T-helper 2 cell (primary cell): ENCODE results near the gene ITIH2.
A peak's percentile ranks its signal among the peaks of the same experiment; 100 is the strongest.
"Not testable (repeated sequence)": the region's sequence is repeated elsewhere in the genome, so short reads cannot be mapped to it uniquely, and the experiment has no call there.

ENCODE experiments used
- DNase-seq, 5 experiments: peaks; one replicate each; pipeline versions ENCODE4 v3.0.0 to v3.0.0-alpha.2; 2012 to 2022

Gene ITIH2

GRCh38 chr10:7748637-7749036 is 45.5 kb downstream of the ITIH2 start:
- not testable (repeated sequence) for DNase-seq

DNA sequence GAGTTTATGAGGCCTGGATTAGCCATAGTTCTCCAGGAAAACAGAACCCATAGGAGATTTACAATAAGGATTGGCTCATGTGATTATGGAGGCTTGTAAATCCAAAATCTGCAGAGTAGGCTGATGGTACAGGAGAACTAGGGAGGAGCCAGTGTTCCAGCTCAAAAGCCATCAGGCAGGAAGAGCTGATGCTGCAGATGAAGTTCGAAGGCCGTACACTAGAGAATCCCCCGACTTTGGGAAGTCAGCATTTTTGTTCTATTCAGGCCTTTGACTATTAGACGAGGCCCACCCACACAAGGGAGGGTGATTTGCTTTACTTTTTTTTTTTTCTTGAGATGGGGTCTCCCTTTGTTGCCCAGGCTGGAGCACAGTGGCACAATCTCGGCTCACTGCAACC is 47.1 kb downstream of the ITIH2 start:
- no peak for DNase-seq

GRCh38 chr10:7752251-7752650 is 49.1 kb downstream of the ITIH2 start:
- DNase-seq: no peak

GRCh38 chr10:7755103-7755502 is 52.0 kb downstream of the ITIH2 start:
- no peak for DNase-seq

- peak in 1 of 5 experiments; percentile 46 for DNase-seq
These were observed 53.4 kb downstream of the ITIH2 start for GRCh38 chr10:7756360-7756992.

DNA sequence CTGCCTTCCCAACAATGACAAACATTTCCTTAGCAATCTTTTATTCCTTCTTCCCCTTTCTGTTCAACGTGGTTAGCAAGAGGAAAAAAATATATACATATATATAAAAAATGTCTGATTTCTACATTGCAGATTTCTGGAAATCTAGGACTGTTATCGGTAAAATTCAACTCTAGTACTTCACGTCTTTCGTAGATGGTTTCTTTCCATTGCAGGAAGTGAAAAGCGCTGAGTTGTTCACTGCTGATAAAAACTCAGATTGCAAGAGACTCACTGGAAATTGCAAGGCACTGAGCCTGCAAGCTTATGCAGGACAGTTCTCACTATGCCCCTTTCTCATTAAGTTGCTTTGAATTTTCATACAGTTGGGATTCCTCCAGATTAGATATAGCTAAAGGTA is 60.8 kb downstream of the ITIH2 start:
- DNase-seq: peak in 1 of 5 experiments; percentile 9

DNA sequence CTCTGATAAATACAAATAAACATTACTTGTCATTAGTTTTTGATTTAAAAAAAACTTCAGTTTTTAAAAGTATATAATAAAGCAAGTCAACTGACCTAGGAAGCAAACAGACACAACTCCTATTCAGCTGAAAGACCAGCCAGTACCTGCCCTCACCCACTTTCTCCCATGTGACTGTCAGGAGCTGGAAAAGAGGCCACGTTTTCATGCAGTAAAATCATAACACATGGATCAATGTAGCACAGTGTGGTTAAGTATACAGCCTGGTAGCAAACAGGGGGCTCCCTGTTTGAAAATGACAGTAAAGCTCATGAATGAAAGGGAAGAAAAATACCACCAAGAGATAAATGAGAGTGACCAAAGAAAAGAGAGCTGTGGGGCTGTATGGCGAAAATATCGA is 63.1 kb downstream of the ITIH2 start:
- no peak for DNase-seq

DNA sequence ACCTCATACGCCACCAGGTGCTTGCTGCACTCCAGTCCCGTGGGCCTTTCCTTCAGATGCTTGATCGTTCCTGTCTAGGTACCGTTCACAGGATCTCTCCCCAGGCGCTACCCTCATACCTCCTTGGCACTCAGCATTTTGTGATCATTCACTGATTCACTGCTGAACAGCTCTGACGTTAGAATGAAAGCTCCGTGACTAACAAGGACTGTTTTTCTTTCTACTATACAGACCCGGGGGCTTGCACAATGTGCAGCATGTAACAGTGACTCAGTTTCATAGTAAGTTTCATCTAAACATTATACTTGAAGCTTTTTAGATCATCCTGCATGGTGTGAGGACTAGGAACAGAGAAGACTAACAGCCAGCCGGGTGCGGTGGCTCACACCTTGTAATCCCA is 64.1 kb downstream of the ITIH2 start:
- DNase-seq: no peak

- DNase-seq: no peak
These were observed 65.3 kb downstream of the ITIH2 start for GRCh38 chr10:7768417-7768816.

DNA sequence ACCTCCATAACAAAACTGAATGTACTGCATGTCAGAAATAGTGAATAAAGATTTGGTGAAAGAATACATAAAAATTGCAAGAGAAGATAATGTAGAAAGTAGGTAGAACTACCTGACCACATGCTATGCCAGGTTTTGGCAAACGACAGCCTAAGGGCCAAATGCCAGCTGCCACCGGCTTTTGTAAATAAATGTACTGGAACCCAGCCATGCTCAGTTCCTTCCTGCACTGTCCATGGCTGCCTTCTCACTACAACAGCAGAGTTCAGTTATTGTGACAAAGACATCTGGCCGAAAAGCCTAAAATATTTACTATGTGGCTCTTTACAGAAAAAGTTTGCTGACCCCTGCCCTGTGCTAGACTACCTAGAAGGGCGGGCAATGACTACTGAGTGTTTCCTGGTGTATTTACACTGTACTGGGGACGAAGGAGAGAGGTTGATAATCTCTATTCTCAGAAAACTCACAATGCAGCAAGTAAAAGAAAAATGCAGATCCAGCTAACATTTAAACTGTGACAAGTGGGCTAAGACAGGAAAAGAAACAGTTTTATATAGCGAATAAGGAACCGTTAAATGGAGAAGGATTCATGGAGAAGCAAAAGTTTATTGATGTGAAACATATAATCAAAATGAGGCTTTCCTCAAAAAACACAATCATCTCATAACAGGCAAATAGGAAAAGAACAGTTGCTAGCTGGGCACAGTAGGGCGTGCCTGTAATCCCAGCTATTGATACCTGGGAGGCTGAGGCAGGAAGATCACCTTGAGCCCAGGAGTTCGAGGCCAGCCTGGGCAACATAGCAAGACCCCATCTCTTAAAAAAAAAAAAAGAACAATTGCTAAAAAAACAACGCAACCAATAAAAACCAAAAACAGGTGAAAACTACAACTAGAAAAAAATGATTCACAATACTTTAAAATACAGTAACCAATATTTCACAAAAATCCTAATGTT is 71.0 kb downstream of the ITIH2 start:
- DNase-seq: no peak

GRCh38 chr10:7776777-7777176 is 73.7 kb downstream of the ITIH2 start:
- no peak for DNase-seq

DNA sequence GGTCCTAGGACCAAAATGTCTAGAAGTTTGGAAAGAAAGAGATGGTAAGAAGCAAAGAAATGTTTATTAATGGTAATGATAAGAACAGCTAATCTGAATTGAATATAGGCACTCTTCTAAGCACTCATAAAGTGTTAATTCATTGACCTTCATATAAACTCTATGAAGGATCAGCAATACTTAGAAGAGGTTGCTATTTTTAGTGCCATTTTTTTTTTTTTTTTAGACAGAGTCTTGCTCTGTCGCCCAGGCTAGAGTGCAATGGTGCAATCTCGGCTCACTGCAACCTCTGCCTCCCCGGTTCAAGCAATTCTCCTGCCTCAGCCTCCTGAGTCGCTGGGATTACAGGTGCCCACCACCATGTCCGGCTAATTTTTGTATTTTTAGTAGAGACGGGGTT is 79.1 kb downstream of the ITIH2 start:
- DNase-seq: not testable (repeated sequence)

DNA sequence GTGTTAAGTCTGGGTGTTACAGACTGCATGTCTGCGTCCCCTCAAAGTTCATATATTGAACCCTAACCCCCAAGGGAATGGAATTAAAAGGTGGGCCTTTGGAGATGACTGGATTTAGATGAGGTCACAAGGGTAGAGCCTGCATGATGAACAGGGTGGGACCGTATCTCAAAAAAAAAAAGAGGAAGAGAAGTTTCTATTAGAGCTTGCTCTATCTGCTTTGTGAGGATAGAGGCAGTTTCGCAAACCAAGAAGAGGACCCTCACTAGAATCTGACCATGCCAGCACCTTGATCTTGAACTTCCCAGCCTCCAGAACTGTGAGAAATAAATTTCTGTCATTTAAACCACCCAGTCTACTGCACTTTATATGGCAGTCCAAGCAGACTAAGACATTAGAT is 83.3 kb downstream of the ITIH2 start:
- DNase-seq: no peak

GRCh38 chr10:7787150-7787856 is 84.2 kb downstream of the ITIH2 start:
- peak in 3 of 5 experiments; percentile 1 to 28 (median 10) for DNase-seq

- DNase-seq: peak; percentile 90 to 97 (median 95)
These were observed 84.9 kb downstream of the ITIH2 start, which contains the start of the genes ATP5F1C and KIN for GRCh38 chr10:7787857-7788638. TSS of gene ATP5F1C (plus strand) at chr10:7788177. CDS start at chr10:7788208, 31 bp downstream. TSS of gene KIN (minus strand) at chr10:7787993. CDS start at chr10:7787933, 60 bp downstream.

DNA sequence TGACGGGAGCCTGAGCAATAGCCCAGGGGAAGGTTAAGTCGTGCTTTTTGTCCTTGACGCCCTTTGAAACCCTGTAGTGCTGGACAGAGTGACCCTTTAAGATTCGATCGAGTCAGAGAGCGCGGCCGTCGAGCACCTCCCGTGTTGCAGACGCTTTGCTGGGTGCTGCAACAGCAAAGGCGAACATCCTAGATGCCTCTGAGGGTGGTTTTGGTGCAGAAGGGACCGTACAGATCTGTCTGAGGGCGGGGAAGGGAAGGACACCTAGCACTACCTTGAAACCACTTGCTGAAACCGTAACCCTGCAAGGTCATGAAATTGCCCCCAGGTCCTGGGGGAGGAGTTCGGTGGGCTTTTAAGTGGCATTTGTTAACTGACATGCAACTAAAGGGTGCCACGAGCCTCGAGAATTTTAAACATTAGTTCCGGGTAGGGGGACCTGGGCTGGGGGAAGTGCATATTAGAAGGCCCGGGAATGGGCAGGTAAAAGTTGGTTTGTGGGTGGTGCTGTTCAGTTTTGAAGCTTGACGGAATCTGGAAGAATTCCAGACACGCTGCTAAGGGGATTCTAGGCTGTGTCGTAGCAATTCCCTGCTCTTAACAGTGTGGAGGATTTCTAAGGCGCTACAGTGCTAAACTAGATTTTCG is 85.6 kb downstream of the ITIH2 start:
- DNase-seq: peak in 2 of 5 experiments; percentile 1 to 7

DNA sequence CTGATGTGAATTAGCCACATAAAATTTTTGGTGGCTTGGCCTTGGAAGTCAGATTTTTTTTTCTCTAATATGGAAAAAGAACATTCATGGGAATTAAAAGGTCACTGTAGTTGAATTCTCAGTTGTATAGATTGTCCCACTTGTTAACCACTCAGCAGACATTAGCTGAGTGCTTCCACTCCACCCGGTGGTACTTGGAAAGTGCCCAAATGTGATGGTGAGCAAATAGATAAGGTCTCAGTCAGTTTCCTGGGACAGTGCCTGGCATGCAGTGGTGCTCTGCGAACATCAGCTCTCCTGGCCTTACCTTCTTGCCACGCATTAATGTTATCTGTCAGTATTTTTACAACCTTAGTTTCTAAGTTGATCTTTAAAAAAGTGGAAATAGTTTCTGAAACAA is 86.3 kb downstream of the ITIH2 start:
- no peak for DNase-seq

DNA sequence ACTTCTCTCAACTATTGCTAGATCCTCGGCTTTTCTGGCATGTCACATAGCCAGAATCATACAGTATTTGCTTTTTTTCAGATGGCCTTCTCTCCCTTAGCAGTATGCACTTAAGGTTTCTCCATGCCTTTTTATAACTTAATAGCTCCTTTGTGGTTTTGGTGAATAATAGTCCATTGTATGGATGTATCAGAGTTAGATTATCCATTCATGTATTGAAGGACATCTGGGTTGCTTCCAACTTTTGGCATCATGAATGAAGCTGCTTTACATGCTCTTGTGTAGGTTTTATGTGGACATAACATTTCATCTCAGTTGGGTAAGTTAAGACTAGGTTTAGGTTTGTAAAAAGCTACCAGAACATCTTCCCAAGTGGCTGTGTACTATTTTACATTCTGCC is 89.4 kb downstream of the ITIH2 start:
- no peak for DNase-seq

- DNase-seq: no peak
These were observed 91.3 kb downstream of the ITIH2 start for GRCh38 chr10:7794251-7795026.

GRCh38 chr10:7795605-7796004 is 92.5 kb downstream of the ITIH2 start:
- no peak for DNase-seq

DNA sequence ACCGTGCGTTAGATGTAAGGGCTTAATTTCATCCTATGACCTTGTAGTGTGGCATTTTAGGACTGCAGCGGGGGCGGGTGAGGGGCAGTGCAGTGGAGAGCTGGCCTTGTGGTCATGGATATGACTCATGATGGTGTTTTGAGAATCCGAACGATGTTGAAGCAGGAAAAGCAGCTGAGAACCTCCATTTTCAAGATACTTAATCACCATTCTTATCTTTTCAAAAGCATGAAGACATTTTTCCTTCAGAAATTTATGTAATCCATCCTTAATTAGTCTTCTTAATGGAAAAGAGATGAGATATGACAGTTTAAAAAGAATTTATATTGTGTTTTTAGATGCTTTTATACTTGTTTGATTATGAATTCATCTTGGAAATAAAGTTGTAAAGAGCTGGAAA is 94.5 kb downstream of the ITIH2 start:
- DNase-seq: peak in 1 of 5 experiments; percentile 44
